ENCODE results near the gene MTMR3. TPM values are rescaled to one million over a fixed set of nuclear protein-coding genes. Genes with fewer than 3 reads are reported as not detected.

MTMR3 gene
- total and polyA plus RNA-seq, 2 experiments from 2014 or later = 12.6 to 22.2 TPM

GRCh38 chr22:29951791-29952413 lies 68.9 kb downstream of the MTMR3 start:
- no peak overlapping the region for H3K27ac ChIP-seq
- H3K4me1 ChIP-seq (ENCODE audit: insufficient read depth) = peaks cover 23% of the 10 kb centered on the region
- H3K27me3 ChIP-seq (replicated peaks; ENCODE audit: insufficient read depth) = no peaks in the 10 kb centered on the region
- WGBS, 2 experiments (ENCODE audit: low coverage in 1 of 2, low lambda C conversion rate in 2 of 2, missing lambda C conversion rate in 2 of 2) = 86 to 88% methylated on average over 8 of the region's 8 CpGs
- no peak overlapping the region for H3K4me2 ChIP-seq (ENCODE audit: unreplicated experiment)
- no peak for TF ChIP-seq EZH2phosphoT487 (IDR thresholded peaks at IDR 0.05; ENCODE audit: insufficient read depth, low read depth)
- no peak for TF ChIP-seq EZH2 (IDR thresholded peaks at IDR 0.05; ENCODE audit: insufficient read depth, poor library complexity, severe bottlenecking)
- H3K9me3 ChIP-seq (ENCODE audit: low read depth) = no peaks in the 10 kb centered on the region
- no peaks in the 10 kb centered on the region for H3K36me3 ChIP-seq (ENCODE audit: low read depth)
- H4K20me1 ChIP-seq (ENCODE audit: insufficient read depth) = peaks cover 10% of the 10 kb centered on the region; the same call in 1 of the 2 replicates
- no peaks in the 10 kb centered on the region for H3K9me2 ChIP-seq (ENCODE audit: insufficient read depth)
- peaks cover 25% of the 10 kb centered on the region for H3F3A ChIP-seq (ENCODE audit: insufficient read depth)
- no peak overlapping the region for H3K9ac ChIP-seq
- peaks cover 94% of the 10 kb centered on the region for H3K79me2 ChIP-seq (ENCODE audit: insufficient read depth)
- in situ Hi-C loops (cut with MboI) = no loop called here
- DNase-seq = no peak
- H2AFZ ChIP-seq = no peak overlapping the region
- H3K4me3 ChIP-seq = no peak overlapping the region

- 98% methylated on average over 9 of the region's 9 CpGs for WGBS, 2 experiments (ENCODE audit: low coverage in 1 of 2, low lambda C conversion rate in 2 of 2, missing lambda C conversion rate in 2 of 2)
- no peaks in the 10 kb centered on the region for H3K27me3 ChIP-seq (replicated peaks; ENCODE audit: insufficient read depth)
- H3K4me1 ChIP-seq (ENCODE audit: insufficient read depth) = 0 out of 2 replicates have a peak, but pooled peaks cover 4% of the 10 kb centered on the region
- no peaks in the 10 kb centered on the region for H4K20me1 ChIP-seq (ENCODE audit: insufficient read depth)
- H3K79me2 ChIP-seq (ENCODE audit: insufficient read depth) = peaks cover 100% of the 10 kb centered on the region
- no peak overlapping the region for H2AFZ ChIP-seq
- in situ Hi-C loops (cut with MboI) = no loop called here
- H3K4me3 ChIP-seq = no peak overlapping the region
- no peak overlapping the region for H3K27ac ChIP-seq
- H3K4me2 ChIP-seq (ENCODE audit: unreplicated experiment) = no peak overlapping the region
- 0 out of 2 replicates have a peak, but pooled peaks cover 5% of the 10 kb centered on the region for H3F3A ChIP-seq (ENCODE audit: insufficient read depth)
- no peaks in the 10 kb centered on the region for H3K36me3 ChIP-seq (ENCODE audit: low read depth)
- TF ChIP-seq EZH2phosphoT487 (IDR thresholded peaks at IDR 0.05; ENCODE audit: insufficient read depth, low read depth) (no peak), EZH2 (IDR thresholded peaks at IDR 0.05; ENCODE audit: insufficient read depth, poor library complexity, severe bottlenecking) (no peak)
- H3K9ac ChIP-seq = no peak overlapping the region
- H3K9me2 ChIP-seq (ENCODE audit: insufficient read depth) = no peaks in the 10 kb centered on the region
- DNase-seq = no peak
- no peaks in the 10 kb centered on the region for H3K9me3 ChIP-seq (ENCODE audit: low read depth)
These were observed 71.4 kb downstream of the MTMR3 start for GRCh38 chr22:29954203-29954855.

GRCh38 chr22:29956680-29957079 lies 73.7 kb downstream of the MTMR3 start:
- 96 to 100% methylated on average over 1 of the region's 1 CpG for WGBS, 2 experiments (ENCODE audit: low coverage in 1 of 2, low lambda C conversion rate in 2 of 2, missing lambda C conversion rate in 2 of 2)
- H3K9ac ChIP-seq = no peak overlapping the region
- no peak overlapping the region for H3K4me2 ChIP-seq (ENCODE audit: unreplicated experiment)
- H3K27ac ChIP-seq = no peak overlapping the region
- no peaks in the 10 kb centered on the region for H3K27me3 ChIP-seq (replicated peaks; ENCODE audit: insufficient read depth)
- no peaks in the 10 kb centered on the region; the same call in 1 of the 2 replicates for H3K36me3 ChIP-seq (ENCODE audit: low read depth)
- H4K20me1 ChIP-seq (ENCODE audit: insufficient read depth) = no peaks in the 10 kb centered on the region
- DNase-seq = no peak
- H3F3A ChIP-seq (ENCODE audit: insufficient read depth) = no peaks in the 10 kb centered on the region
- H3K79me2 ChIP-seq (ENCODE audit: insufficient read depth) = peaks cover 100% of the 10 kb centered on the region
- in situ Hi-C loops (cut with MboI) = no loop called here
- H3K9me3 ChIP-seq (ENCODE audit: low read depth) = no peaks in the 10 kb centered on the region
- TF ChIP-seq EZH2 (IDR thresholded peaks at IDR 0.05; ENCODE audit: insufficient read depth, poor library complexity, severe bottlenecking) = no peak
- TF ChIP-seq EZH2phosphoT487 (IDR thresholded peaks at IDR 0.05; ENCODE audit: insufficient read depth, low read depth) = no peak
- H3K9me2 ChIP-seq (ENCODE audit: insufficient read depth) = no peaks in the 10 kb centered on the region
- H3K4me3 ChIP-seq = no peak overlapping the region
- H3K4me1 ChIP-seq (ENCODE audit: insufficient read depth) = 0 out of 2 replicates have a peak, but pooled peaks cover 4% of the 10 kb centered on the region
- H2AFZ ChIP-seq = no peak overlapping the region

GRCh38 chr22:29958170-29958569 lies 75.2 kb downstream of the MTMR3 start:
- in situ Hi-C loops (cut with MboI) = no loop called here
- 91 to 97% methylated on average over 2 of the region's 2 CpGs for WGBS, 2 experiments (ENCODE audit: low coverage in 1 of 2, low lambda C conversion rate in 2 of 2, missing lambda C conversion rate in 2 of 2)
- TF ChIP-seq EZH2 (IDR thresholded peaks at IDR 0.05; ENCODE audit: insufficient read depth, poor library complexity, severe bottlenecking) (no peak), EZH2phosphoT487 (IDR thresholded peaks at IDR 0.05; ENCODE audit: insufficient read depth, low read depth) (no peak)
- Histone ChIP-seq H3K9me3 (ENCODE audit: low read depth) (no peaks in the 10 kb centered on the region), H2AFZ (no peak overlapping the region), H4K20me1 (ENCODE audit: insufficient read depth) (no peaks in the 10 kb centered on the region), H3K27me3 (replicated peaks; ENCODE audit: insufficient read depth) (no peaks in the 10 kb centered on the region), H3K27ac (no peak overlapping the region), H3K36me3 (ENCODE audit: low read depth) (no peaks in the 10 kb centered on the region; the same call in 1 of the 2 replicates), H3K9ac (no peak overlapping the region), H3K79me2 (ENCODE audit: insufficient read depth) (peaks cover 93% of the 10 kb centered on the region), H3K4me1 (ENCODE audit: insufficient read depth) (no peaks in the 10 kb centered on the region), H3K9me2 (ENCODE audit: insufficient read depth) (no peaks in the 10 kb centered on the region), H3K4me2 (ENCODE audit: unreplicated experiment) (no peak overlapping the region), H3F3A (ENCODE audit: insufficient read depth) (no peaks in the 10 kb centered on the region), H3K4me3 (no peak overlapping the region)
- no peak for DNase-seq

Measured in GM23248 (cell line).